ENCODE data around the gene NOL4L.

NOL4L gene

DNA sequence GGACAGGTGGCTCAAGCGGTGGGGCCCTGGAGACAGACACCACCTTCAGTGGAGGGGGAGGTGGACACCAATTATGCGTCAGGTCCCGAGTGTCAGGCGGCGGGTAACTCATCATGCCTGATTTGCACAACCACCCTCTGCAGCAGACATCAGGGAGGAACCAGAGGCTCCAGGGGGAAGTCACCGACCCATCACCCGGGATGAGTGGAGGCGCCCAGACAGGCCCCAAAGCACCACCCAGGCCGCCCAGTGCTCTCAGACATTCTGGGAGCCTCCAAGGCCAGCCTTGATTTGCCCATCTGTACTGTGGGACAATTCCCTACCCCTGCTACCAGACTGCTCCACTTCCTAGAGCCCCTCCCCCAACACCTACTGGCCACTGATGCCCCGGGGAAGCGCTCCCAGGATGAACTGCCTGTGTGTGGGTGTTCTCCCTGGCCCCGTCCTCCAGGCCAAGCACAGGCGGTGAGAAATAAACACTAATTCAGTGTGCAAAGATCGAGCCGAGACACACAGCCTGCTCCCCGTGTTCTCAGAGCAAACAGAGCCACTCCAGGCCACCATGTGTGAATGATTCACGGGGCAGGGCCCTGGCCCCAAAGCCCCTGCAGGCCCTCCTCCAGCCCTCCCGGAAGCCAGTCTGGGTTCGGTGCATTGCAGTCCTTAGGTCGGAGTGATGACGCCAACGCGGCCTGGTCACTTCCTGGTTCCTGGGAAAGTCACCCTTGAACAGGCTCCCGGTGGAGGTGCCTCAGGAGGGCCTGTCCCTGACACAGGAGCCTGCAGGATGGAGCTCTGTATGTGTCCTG, 119.8 kb downstream of the NOL4L start:
- TF ChIP-seq, protein P1, sequence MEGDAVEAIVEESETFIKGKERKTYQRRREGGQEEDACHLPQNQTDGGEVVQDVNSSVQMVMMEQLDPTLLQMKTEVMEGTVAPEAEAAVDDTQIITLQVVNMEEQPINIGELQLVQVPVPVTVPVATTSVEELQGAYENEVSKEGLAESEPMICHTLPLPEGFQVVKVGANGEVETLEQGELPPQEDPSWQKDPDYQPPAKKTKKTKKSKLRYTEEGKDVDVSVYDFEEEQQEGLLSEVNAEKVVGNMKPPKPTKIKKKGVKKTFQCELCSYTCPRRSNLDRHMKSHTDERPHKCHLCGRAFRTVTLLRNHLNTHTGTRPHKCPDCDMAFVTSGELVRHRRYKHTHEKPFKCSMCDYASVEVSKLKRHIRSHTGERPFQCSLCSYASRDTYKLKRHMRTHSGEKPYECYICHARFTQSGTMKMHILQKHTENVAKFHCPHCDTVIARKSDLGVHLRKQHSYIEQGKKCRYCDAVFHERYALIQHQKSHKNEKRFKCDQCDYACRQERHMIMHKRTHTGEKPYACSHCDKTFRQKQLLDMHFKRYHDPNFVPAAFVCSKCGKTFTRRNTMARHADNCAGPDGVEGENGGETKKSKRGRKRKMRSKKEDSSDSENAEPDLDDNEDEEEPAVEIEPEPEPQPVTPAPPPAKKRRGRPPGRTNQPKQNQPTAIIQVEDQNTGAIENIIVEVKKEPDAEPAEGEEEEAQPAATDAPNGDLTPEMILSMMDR (conservative IDR thresholded peaks at IDR 0.05; ENCODE audit: low read depth, low read length) = no peak
- peak; percentile 86 for DNase-seq (ENCODE audit: low read depth)
- no peak overlapping the region for H3K4me3 ChIP-seq (ENCODE audit: low read length)

DNA sequence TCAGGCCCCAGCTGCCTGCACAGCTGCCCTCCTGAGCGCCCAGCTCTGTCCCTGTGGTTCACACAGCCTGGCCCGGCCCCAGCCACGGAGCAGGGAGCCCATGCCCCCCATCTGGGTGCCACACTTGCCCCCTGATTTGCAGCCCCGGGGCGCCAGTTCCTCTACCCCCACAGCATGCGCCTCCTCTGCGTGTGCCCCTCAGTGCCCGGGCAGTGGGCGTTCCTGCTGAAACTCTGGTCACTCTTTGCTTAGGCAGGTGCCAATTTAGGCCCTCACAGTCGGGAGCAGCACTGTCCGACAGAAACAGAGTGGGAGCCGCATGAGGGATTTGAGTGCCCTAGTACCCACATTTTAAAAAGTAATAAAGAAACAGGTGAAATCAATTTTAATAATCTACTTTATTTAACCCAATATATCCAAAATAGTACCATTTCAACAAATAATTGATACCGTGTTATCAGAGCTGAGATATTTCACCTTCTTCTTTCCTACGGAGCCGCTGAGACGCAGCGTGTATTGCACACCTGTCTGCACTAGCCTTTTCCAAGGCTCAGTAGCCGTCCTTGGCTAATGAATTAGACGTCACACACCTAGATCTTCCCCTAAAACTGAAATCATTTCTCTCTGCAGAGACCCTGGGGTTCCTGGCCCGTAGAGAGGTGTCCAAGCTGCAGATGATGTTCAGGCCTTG, 120.6 kb downstream of the NOL4L start:
- no peak for DNase-seq (ENCODE audit: low read depth)
- H3K4me3 ChIP-seq (ENCODE audit: low read length) = no peak overlapping the region
- TF ChIP-seq, protein P1 (conservative IDR thresholded peaks at IDR 0.05; ENCODE audit: low read depth, low read length) = no peak

DNA sequence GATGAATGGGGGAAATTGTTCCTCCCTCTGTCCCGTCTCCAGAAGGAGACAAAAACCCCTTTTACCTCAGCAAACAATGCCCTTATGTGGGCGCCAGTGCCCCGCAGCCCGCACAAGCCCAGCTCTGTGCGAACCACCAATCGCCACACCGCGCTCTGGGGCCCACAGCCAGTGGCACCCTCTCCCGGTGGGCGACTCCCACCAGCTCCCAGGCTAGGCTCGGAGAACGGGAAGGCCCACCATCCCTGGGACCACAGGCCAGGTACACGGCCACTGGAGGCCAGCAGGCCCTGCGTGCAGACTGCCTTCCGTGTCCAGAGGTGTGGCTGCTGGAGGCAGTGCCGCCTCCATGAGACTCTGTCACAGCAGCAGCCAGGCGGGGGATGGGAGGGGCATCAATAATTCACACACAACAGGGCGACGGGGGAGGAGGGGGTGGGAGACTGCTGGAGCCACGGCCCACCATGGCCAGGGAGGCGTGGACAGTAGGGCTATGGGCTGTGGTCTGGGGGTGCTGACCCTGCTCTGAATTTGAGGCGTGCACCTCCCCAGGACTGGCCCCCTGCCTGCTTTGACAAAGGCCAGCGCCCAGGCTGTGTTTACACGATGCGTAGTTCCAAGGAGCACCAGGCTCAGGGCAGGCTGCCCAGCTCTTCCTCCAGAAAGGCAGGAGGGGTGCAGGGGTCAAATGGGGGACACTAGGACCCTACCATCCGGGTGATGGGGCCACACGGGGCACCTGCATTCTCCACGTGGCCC, 121.3 kb downstream of the NOL4L start:
- H3K4me3 ChIP-seq (ENCODE audit: low read length) = no peak overlapping the region
- TF ChIP-seq, protein P1 (conservative IDR thresholded peaks at IDR 0.05; ENCODE audit: low read depth, low read length) = no peak
- no peak for DNase-seq (ENCODE audit: low read depth)

DNA sequence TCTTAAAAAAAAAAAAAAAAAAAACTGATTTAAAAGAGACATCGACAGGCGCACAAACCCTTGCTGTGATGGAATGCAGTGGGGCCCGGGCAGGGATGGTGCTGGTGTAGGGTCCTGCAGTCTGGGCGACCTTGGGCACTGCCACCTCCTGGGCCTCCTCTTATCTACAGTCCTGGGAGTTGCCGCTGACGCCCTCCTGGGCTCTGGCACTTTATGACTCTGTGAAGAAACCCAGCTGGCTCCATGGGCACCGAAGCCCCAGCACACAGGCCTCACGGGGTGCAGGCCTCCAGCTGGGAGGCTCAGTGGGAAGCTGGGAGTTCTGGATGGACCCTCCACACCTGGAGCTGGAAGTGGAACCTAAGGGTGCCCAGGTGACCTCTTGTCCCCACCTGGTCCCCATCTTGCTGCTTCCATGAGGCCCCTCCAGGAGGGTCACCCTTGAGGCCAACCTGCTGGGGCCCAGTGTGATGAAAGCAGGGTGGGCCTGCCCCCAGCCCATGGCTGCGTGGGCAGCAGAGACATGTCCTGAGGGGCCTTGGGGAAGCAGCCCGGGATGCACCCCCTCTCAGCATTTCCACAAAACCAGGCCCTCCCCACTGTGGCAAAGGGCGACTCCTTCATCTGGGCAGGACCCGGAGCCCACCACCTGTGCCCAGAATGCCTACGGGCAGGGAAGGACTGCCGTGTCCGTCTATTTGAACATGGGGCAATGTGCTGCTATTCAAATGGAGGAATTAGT, 122.1 kb downstream of the NOL4L start:
- TF ChIP-seq, protein P1 (conservative IDR thresholded peaks at IDR 0.05; ENCODE audit: low read depth, low read length) = peak; percentile 1
- H3K4me3 ChIP-seq (ENCODE audit: low read length) = no peak overlapping the region

DNA sequence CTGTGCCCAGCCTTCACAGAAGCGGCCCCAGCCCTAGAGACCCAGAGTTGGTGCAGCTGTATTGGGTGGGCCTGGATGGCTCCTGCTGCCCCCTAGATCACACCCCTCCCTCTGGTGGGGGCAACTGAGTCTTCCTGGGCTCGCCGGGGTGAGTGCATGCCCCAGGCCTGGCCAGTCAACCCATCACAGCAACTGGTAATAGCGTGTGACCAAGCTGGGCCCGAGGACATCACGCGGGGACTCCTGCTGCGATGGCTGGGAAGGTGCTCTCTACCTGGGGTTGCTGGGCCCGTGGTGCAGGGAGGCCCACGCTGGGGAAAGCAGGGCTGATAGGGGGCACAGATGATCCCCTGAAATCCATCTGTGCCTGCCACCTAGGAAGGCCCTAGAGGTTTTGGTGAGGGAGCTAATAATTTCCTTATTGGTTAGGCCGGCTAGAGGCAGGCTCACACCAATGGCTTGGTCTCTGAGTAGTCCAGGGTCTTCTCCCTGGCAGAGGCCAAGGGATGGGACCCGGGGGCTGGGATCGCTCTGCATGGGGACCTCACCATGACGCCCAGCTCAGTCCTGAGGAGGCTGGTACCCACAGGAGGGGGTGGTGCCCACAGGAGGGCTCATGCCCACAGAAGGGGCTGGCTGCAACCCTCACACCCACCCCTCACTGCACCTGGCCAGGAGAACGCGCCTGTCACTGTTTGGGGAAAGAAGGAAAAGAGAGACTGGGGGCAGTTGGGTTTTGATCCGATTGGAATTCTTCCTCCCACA, 123.1 kb downstream of the NOL4L start:
- H3K4me3 ChIP-seq (ENCODE audit: low read length) = no peak overlapping the region
- TF ChIP-seq, protein P1 (conservative IDR thresholded peaks at IDR 0.05; ENCODE audit: low read depth, low read length) = no peak
- DNase-seq (ENCODE audit: low read depth) = no peak

More for the DNA sequence above, 122.1 kb downstream of the NOL4L start:
- no peak for DNase-seq (ENCODE audit: low read depth)
